K562 (cell line): ENCODE data around the gene BCO2. TPM values are rescaled to one million over a fixed set of nuclear protein-coding genes. Genes with fewer than 3 reads are reported as not detected.

Source experiments
- ARHGAP35 ChIP-seq: fragments of 450-650 bp; IDR thresholded peaks from 2 replicates; pipeline ENCODE4 v1.6.1; 2018; ENCODE audit not compliant: partially characterized antibody
- BRF1 ChIP-seq: IDR thresholded peaks from 3 replicates; pipeline ENCODE4 v1.6.1; 2011; ENCODE audit warnings: borderline replicate concordance, mild to moderate bottlenecking; ENCODE audit not compliant: insufficient read length; ENCODE audit errors: extremely low read depth
- C11orf30 ChIP-seq: fragments of 450-650 bp; IDR thresholded peaks from 2 replicates; pipeline ENCODE4 v1.6.1; 2016; ENCODE audit warnings: low read depth, mild to moderate bottlenecking
- MAFG ChIP-seq: fragments of 450-650 bp; conservative IDR thresholded peaks from 2 replicates; pipeline ENCODE4 v1.6.1; 2016; ENCODE audit warnings: missing genetic modification characterization, missing compliant biosample characterization
- MAFK ChIP-seq: IDR thresholded peaks from 2 replicates; pipeline ENCODE4 v1.6.1; 2011; ENCODE audit warnings: low read length, improper control_type of control experiment
- MECOM ChIP-seq: fragments of 250-450 bp; sonication (Bioruptor Pico); IDR thresholded peaks from 2 replicates; pipeline ENCODE4 v1.8.0; 2022; ENCODE audit warnings: inconsistent platforms
- PHF21A ChIP-seq: fragments of 450-650 bp; IDR thresholded peaks from 2 replicates; pipeline ENCODE4 v1.6.1; 2017; ENCODE audit warnings: low read depth, borderline replicate concordance
- SMARCA4 ChIP-seq: fragments of 450-650 bp; IDR thresholded peaks from 2 replicates; pipeline ENCODE4 v1.6.1; 2016
- STAT5B ChIP-seq: fragments of 250-450 bp; sonication (Bioruptor Pico); IDR thresholded peaks from 2 replicates; pipeline ENCODE4 v1.8.0; 2021; ENCODE audit warnings: mild to moderate bottlenecking, inconsistent platforms
- TFE3 ChIP-seq: fragments of 450-650 bp; formaldehyde crosslinking; IDR thresholded peaks from 2 replicates; pipeline ENCODE4 v1.4.0; 2020; ENCODE audit warnings: mild to moderate bottlenecking, mixed read lengths
- XRCC5 ChIP-seq: fragments of 200-400 bp; formaldehyde crosslinking; IDR thresholded peaks from 2 replicates; pipeline ENCODE4 v1.6.1; 2017; ENCODE audit warnings: low read depth, mild to moderate bottlenecking, low read length
- ZBTB33 ChIP-seq: sonication (generic); formaldehyde crosslinking; IDR thresholded peaks from 2 replicates; pipeline ENCODE4 v1.8.1; 2023; ENCODE audit warnings: mild to moderate bottlenecking, missing genetic modification reagents
- ZNF408 ChIP-seq: fragments of 250-450 bp; sonication (Bioruptor Pico); IDR thresholded peaks from 2 replicates; pipeline ENCODE4 v1.4.0; 2020; ENCODE audit warnings: low read depth, mild to moderate bottlenecking, moderate library complexity
- polyA plus RNA-seq, 8 experiments: library from polyadenylated mRNA; depleted of rRNA in 4 of 8; stranded (reverse) in 5 of 8; unstranded in 3 of 8; fragments of >200 nt; fragmentation: Nextera tagmentation in 2 of 8; fragmentation: Illumina TruSeq in 1 of 8; extraction: Ambion mirVana in 2 of 8; extraction: Trizol in 1 of 8; gene quantifications; 2 replicates each; pipeline versions ENCODE4 v1.2.1 to v1.2.3, GENCODE V29; 2011 to 2014; ENCODE audit warnings: inconsistent platforms in 1 of 8, missing spikeins in 1 of 8
- total RNA-seq, 7 experiments: library from RNA; depleted of rRNA in 6 of 7; stranded (reverse); fragments of >200 nt in 6 of 7; fragmentation: Illumina TruSeq in 2 of 7; extraction: Trizol in 2 of 7; gene quantifications; 2 replicates each; pipeline versions ENCODE4 v1.2.1 to v1.2.3, GENCODE V29; 2011 to 2021; ENCODE audit warnings: low replicate concordance in 1 of 7
- TF ChIP-seq, protein P1 (sequence below), 2 experiments: fragments of 450-650 bp in 1 of 2; sonication (generic) in 1 of 2; formaldehyde crosslinking in 1 of 2; IDR thresholded peaks in 1 of 2; conservative IDR thresholded peaks in 1 of 2; 2 replicates each; pipeline versions ENCODE4 v1.6.1 to v1.8.1; 2016 to 2023; ENCODE audit warnings: mild to moderate bottlenecking in 2 of 2, moderate library complexity in 2 of 2, inconsistent platforms in 1 of 2, missing genetic modification reagents in 1 of 2
- TF ChIP-seq, protein P2 (sequence below), 2 experiments: IDR thresholded peaks in 1 of 2; conservative IDR thresholded peaks in 1 of 2; 2 replicates each; pipeline ENCODE4 v1.6.1; 2016; ENCODE audit warnings: low read depth in 2 of 2, mild to moderate bottlenecking in 1 of 2, missing compliant biosample characterization in 1 of 2, missing genetic modification characterization in 1 of 2, moderate library complexity in 1 of 2

Gene BCO2
- total and polyA plus RNA-seq, 9 of the 15 experiments (the other 6 are each of a cell fraction or from before 2014, with no cell fraction given): 0.21 to 1.0 (median 0.47) TPM; not detected in 1

GRCh38 chr11:112255067-112255720 is 79.9 kb downstream of the BCO2 start (continued):
- TF ChIP-seq XRCC5: no peak
- peak; percentile 72 for TF ChIP-seq C11orf30
- 0 out of 2 replicates have a peak, but pooled peaks have one; percentile 29 for TF ChIP-seq MAFG (tag)
- TF ChIP-seq STAT5B (CRISPR knock-in tag): no peak
- no peak for TF ChIP-seq BRF1
- peak; percentile 56; the same call in 1 of the 2 replicates for TF ChIP-seq MAFK
- TF ChIP-seq PHF21A: no peak
- TF ChIP-seq ZNF408: no peak
- TF ChIP-seq MECOM (CRISPR knock-in tag): no peak
- TF ChIP-seq SMARCA4: peak; percentile 18; the same call in 1 of the 2 replicates
- 0 out of 2 replicates have a peak, but pooled peaks have one; percentile 24 for TF ChIP-seq ZBTB33 (CRISPR knock-in tag)
- TF ChIP-seq, protein P1, sequence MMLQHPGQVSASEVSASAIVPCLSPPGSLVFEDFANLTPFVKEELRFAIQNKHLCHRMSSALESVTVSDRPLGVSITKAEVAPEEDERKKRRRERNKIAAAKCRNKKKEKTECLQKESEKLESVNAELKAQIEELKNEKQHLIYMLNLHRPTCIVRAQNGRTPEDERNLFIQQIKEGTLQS (IDR thresholded peaks at IDR 0.05): peak; percentile 43; the same call in 1 of the 2 replicates
- TF ChIP-seq, protein P1 (CRISPR knock-in tag; conservative IDR thresholded peaks at IDR 0.05): no peak
- TF ChIP-seq ARHGAP35: peak; percentile 40
- TF ChIP-seq, protein P2, sequence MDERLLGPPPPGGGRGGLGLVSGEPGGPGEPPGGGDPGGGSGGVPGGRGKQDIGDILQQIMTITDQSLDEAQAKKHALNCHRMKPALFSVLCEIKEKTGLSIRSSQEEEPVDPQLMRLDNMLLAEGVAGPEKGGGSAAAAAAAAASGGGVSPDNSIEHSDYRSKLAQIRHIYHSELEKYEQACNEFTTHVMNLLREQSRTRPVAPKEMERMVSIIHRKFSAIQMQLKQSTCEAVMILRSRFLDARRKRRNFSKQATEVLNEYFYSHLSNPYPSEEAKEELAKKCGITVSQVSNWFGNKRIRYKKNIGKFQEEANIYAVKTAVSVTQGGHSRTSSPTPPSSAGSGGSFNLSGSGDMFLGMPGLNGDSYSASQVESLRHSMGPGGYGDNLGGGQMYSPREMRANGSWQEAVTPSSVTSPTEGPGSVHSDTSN (CRISPR knock-in tag; IDR thresholded peaks at IDR 0.05; ENCODE audit: low read depth): no peak
- TF ChIP-seq, protein P2 (tag; conservative IDR thresholded peaks at IDR 0.05; ENCODE audit: low read depth): 0 out of 2 replicates have a peak, but pooled peaks have one; percentile 33
- TF ChIP-seq TFE3 (CRISPR knock-in tag): no peak
- TF ChIP-seq, all 486 proteins: peak for 16
